ENCODE results near the gene DDB1. TPM values are rescaled to one million over a fixed set of nuclear protein-coding genes. Genes with fewer than 3 reads are reported as not detected.

DDB1 gene
- total RNA-seq, 1 experiment from 2014 or later: 297 TPM

DNA sequence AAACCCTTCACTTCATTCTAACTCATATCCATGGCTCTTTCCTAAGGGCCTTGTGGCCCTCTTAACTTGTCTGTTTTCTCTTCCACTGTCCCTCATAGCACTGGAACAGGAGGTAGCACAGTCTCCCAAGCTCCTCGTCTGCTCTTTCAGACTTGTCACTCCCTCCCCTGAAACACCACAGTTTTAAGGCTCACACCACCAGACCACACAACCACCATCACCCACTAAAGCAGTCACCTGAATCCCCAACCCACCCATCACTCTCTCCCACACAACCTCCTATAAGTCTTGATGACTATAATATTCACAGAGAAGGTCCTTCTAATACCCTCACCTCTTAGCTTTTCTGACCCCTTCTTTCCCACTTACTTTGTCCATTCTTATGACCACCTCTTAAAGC is 26.7 kb downstream of the DDB1 start:
- H3K4me2 ChIP-seq (ENCODE audit: insufficient read depth, insufficient read length, low read length): no peak overlapping the region
- H4K20me1 ChIP-seq (ENCODE audit: control insufficient read depth, insufficient read depth, insufficient read length): no peaks in the 10 kb centered on the region
- no peaks in the 10 kb centered on the region for H3K27me3 ChIP-seq (ENCODE audit: insufficient read depth, low read length)
- H3K27ac ChIP-seq (ENCODE audit: insufficient read length, low read depth, low read length): no peak overlapping the region
- TF ChIP-seq, protein P1, sequence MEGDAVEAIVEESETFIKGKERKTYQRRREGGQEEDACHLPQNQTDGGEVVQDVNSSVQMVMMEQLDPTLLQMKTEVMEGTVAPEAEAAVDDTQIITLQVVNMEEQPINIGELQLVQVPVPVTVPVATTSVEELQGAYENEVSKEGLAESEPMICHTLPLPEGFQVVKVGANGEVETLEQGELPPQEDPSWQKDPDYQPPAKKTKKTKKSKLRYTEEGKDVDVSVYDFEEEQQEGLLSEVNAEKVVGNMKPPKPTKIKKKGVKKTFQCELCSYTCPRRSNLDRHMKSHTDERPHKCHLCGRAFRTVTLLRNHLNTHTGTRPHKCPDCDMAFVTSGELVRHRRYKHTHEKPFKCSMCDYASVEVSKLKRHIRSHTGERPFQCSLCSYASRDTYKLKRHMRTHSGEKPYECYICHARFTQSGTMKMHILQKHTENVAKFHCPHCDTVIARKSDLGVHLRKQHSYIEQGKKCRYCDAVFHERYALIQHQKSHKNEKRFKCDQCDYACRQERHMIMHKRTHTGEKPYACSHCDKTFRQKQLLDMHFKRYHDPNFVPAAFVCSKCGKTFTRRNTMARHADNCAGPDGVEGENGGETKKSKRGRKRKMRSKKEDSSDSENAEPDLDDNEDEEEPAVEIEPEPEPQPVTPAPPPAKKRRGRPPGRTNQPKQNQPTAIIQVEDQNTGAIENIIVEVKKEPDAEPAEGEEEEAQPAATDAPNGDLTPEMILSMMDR (conservative IDR thresholded peaks at IDR 0.05): no peak
- H3K9me3 ChIP-seq (ENCODE audit: control insufficient read depth, low read depth, low read length): no peaks in the 10 kb centered on the region
- H3K4me1 Mint-ChIP-seq: no peaks in the 10 kb centered on the region
- H2BK20ac ChIP-seq (ENCODE audit: low read depth, low read length, poor library complexity, severe bottlenecking): no peak overlapping the region
- DNase-seq: no peak
- no peak overlapping the region for H4K8ac ChIP-seq (replicated peaks; ENCODE audit: insufficient read length, low read depth, low read length)
- H3K18ac ChIP-seq (ENCODE audit: insufficient read length, low read depth, low read length): no peak overlapping the region
- no peak overlapping the region for H3K4me3 Mint-ChIP-seq
- H3K27ac Mint-ChIP-seq: no peak overlapping the region
- no peak overlapping the region for H4K91ac ChIP-seq (ENCODE audit: insufficient read length, low read depth, low read length)
- H2AFZ ChIP-seq (ENCODE audit: low read length): no peak overlapping the region
- no peak overlapping the region for H3K14ac ChIP-seq (ENCODE audit: insufficient read depth, low read length)
- no CpG with 5 or more reads among the region's 1 CpG for WGBS (ENCODE audit: extremely low coverage, insufficient read length, low lambda C conversion rate)
- no peaks in the 10 kb centered on the region for H3K9me3 Mint-ChIP-seq
- no peak overlapping the region for H3T11ph ChIP-seq (ENCODE audit: low read length)
- H3K23me2 ChIP-seq (ENCODE audit: insufficient read length, low read depth, low read length, poor library complexity, severe bottlenecking): no peaks in the 10 kb centered on the region
- no peaks in the 10 kb centered on the region for H3K79me2 ChIP-seq (ENCODE audit: insufficient read depth, low read length)
- no peaks in the 10 kb centered on the region for H3K27me3 Mint-ChIP-seq (ENCODE audit: low read depth)
- H2BK12ac ChIP-seq (ENCODE audit: insufficient read length, low read depth, low read length): no peak overlapping the region
- H2BK5ac ChIP-seq (ENCODE audit: insufficient read length, low read length): no peak overlapping the region
- no peak overlapping the region for H2AK5ac ChIP-seq (ENCODE audit: insufficient read length, low read length)
- H3K9ac ChIP-seq (ENCODE audit: extremely low read depth, insufficient read length, low read length): no peak overlapping the region
- H3K4me1 ChIP-seq (ENCODE audit: insufficient read depth, low read length): no peaks in the 10 kb centered on the region
- peaks cover 33 to 43% (median 36%) of the 10 kb centered on the region in 3 experiments; a peak in 6 of 7 replicates for H3K36me3 Mint-ChIP-seq (ENCODE audit: insufficient read depth in 1 of 3, low read depth in 3 of 3)
- no peaks in the 10 kb centered on the region for H3K79me1 ChIP-seq (ENCODE audit: insufficient read depth, low read depth, low read length, poor library complexity, severe bottlenecking)
- H2BK120ac ChIP-seq (ENCODE audit: low read depth, low read length, poor library complexity, severe bottlenecking): no peak overlapping the region
- no peak overlapping the region for H2BK15ac ChIP-seq (ENCODE audit: low read depth, low read length)
- no peak overlapping the region for H3K23ac ChIP-seq (ENCODE audit: insufficient read length, low read depth, low read length)
- H3K56ac ChIP-seq (ENCODE audit: insufficient read length, low read depth, low read length): no peak overlapping the region
- no peak overlapping the region for H4K5ac ChIP-seq (ENCODE audit: insufficient read length, low read depth, low read length)
- no peak overlapping the region for H3K4ac ChIP-seq (ENCODE audit: low read depth, low read length)
